OCI-LY3 (cell line): ENCODE data around the gene NUTF2.
"Not testable (repeated sequence)": the region's sequence is repeated elsewhere in the genome, so short reads cannot be mapped to it uniquely, and the experiment has no call there.

Experiments used
- H2AFZ ChIP-seq: fragments of 200-600, 300-600 bp; shearing (Covaris generic); 2 replicates; pipeline ENCODE4 v1.6.0; 2014; ENCODE audit warnings: antibody characterized with exemption, low read depth, low read length
- H3K27ac ChIP-seq: fragments of 200-600, 300-600 bp; sonication (generic); 2 replicates; pipeline ENCODE4 v1.5.1; 2014; ENCODE audit warnings: mild to moderate bottlenecking, low read length, moderate library complexity, mixed read lengths
- H3K27me3 ChIP-seq: fragments of 200-600, 300-600 bp; sonication (generic); 2 replicates; pipeline ENCODE4 v1.6.1; 2014; ENCODE audit warnings: low read depth, low read length, mixed read lengths
- H3K36me3 ChIP-seq: fragments of 200-600, 300-600 bp; sonication (generic); replicated peaks from 2 replicates; pipeline ENCODE3; 2014; ENCODE audit warnings: low read depth, low read length, mixed read lengths
- H3K4me1 ChIP-seq: fragments of 300-600, 200-600 bp; sonication (generic); 2 replicates; pipeline ENCODE4 v1.6.1; 2014; ENCODE audit warnings: low read length, mixed read lengths
- H3K4me2 ChIP-seq: fragments of 200-600, 300-600 bp; sonication (generic); 2 replicates; pipeline ENCODE4 v1.6.1; 2014; ENCODE audit warnings: low read length, mixed read lengths
- H3K4me3 ChIP-seq: fragments of 300-600, 200-600 bp; sonication (generic); 2 replicates; pipeline ENCODE4 v1.5.1; 2014; ENCODE audit warnings: antibody characterized with exemption, mild to moderate bottlenecking, low read length, moderate library complexity
- H3K79me2 ChIP-seq: fragments of 300-600, 200-600 bp; shearing (Covaris generic); 2 replicates; pipeline ENCODE4 v1.6.1; 2014; ENCODE audit warnings: mild to moderate bottlenecking, low read length, mixed read lengths
- H3K9ac ChIP-seq: fragments of 300-600, 200-600 bp; shearing (Covaris generic); 2 replicates; pipeline ENCODE4 v1.6.0; 2014; ENCODE audit warnings: mild to moderate bottlenecking, low read length, moderate library complexity
- H3K9me3 ChIP-seq: fragments of 200-600, 300-600 bp; shearing (Covaris generic); 2 replicates; pipeline ENCODE4 v1.6.1; 2014; ENCODE audit warnings: low read length, mixed read lengths; ENCODE audit not compliant: insufficient read depth
- H4K20me1 ChIP-seq: fragments of 200-600, 300-600 bp; sonication (generic); 2 replicates; pipeline ENCODE4 v1.6.1; 2016; ENCODE audit warnings: low read length, mixed read lengths; ENCODE audit not compliant: insufficient read depth
- EZH2phosphoT487 ChIP-seq: fragments of 200-600 bp; shearing (Covaris generic); IDR thresholded peaks from 2 replicates; pipeline ENCODE4 v1.6.1; 2018; ENCODE audit warnings: antibody characterized with exemption, mixed run types, low read depth
- TF ChIP-seq, protein P1 (sequence below): fragments of 200-600, 300-600 bp; sonication (generic); IDR thresholded peaks from 2 replicates; pipeline ENCODE4 v1.5.1; 2014; ENCODE audit warnings: antibody characterized with exemption, low read length, low read depth

The NUTF2 gene

GRCh38 chr16:67909056-67909742 lies 62.5 kb downstream of the NUTF2 start:
- Histone ChIP-seq H3K27ac (no peak overlapping the region), H3K27me3 (no peaks in the 10 kb centered on the region), H3K9ac (no peak overlapping the region), H3K4me2 (no peak overlapping the region), H3K4me1 (peaks cover 7% of the 10 kb centered on the region), H2AFZ (no peak overlapping the region), H3K36me3 (peaks cover 5% of the 10 kb centered on the region), H4K20me1 (no peaks in the 10 kb centered on the region), H3K9me3 (no peaks in the 10 kb centered on the region), H3K79me2 (no peaks in the 10 kb centered on the region), H3K4me3 (no peak overlapping the region)
- no peak for TF ChIP-seq EZH2phosphoT487
- TF ChIP-seq, protein P1, sequence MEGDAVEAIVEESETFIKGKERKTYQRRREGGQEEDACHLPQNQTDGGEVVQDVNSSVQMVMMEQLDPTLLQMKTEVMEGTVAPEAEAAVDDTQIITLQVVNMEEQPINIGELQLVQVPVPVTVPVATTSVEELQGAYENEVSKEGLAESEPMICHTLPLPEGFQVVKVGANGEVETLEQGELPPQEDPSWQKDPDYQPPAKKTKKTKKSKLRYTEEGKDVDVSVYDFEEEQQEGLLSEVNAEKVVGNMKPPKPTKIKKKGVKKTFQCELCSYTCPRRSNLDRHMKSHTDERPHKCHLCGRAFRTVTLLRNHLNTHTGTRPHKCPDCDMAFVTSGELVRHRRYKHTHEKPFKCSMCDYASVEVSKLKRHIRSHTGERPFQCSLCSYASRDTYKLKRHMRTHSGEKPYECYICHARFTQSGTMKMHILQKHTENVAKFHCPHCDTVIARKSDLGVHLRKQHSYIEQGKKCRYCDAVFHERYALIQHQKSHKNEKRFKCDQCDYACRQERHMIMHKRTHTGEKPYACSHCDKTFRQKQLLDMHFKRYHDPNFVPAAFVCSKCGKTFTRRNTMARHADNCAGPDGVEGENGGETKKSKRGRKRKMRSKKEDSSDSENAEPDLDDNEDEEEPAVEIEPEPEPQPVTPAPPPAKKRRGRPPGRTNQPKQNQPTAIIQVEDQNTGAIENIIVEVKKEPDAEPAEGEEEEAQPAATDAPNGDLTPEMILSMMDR = no peak

DNA sequence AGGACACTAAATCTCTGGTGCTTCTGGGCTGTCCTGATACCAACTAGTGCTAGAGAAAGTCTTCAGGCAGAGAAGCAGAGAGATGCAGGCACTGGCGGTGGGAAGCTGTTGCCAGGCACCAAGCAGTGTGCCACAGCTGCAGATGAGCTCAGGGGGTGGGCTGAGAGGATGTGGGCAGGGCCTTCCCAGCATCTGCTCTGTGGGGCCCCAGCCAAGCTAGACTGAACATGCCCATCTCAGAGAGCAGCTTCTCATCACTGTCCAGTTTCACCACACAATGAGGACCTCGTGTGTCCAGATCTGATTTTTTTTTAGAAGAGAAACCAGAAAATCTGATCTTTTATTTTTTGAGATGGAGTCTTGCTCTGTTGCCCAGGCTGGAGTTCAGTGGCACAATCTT lies 63.4 kb downstream of the NUTF2 start:
- H3K79me2 ChIP-seq = no peaks in the 10 kb centered on the region
- no peak overlapping the region for H3K4me3 ChIP-seq
- H3K4me2 ChIP-seq = no peak overlapping the region
- no peak overlapping the region for H3K27ac ChIP-seq
- TF ChIP-seq, protein P1 = no peak
- no peak for TF ChIP-seq EZH2phosphoT487
- peaks cover 5% of the 10 kb centered on the region for H3K36me3 ChIP-seq
- no peaks in the 10 kb centered on the region for H3K9me3 ChIP-seq
- peaks cover 7% of the 10 kb centered on the region for H3K4me1 ChIP-seq
- no peak overlapping the region for H2AFZ ChIP-seq
- H4K20me1 ChIP-seq = no peaks in the 10 kb centered on the region
- no peaks in the 10 kb centered on the region for H3K27me3 ChIP-seq
- H3K9ac ChIP-seq = no peak overlapping the region

DNA sequence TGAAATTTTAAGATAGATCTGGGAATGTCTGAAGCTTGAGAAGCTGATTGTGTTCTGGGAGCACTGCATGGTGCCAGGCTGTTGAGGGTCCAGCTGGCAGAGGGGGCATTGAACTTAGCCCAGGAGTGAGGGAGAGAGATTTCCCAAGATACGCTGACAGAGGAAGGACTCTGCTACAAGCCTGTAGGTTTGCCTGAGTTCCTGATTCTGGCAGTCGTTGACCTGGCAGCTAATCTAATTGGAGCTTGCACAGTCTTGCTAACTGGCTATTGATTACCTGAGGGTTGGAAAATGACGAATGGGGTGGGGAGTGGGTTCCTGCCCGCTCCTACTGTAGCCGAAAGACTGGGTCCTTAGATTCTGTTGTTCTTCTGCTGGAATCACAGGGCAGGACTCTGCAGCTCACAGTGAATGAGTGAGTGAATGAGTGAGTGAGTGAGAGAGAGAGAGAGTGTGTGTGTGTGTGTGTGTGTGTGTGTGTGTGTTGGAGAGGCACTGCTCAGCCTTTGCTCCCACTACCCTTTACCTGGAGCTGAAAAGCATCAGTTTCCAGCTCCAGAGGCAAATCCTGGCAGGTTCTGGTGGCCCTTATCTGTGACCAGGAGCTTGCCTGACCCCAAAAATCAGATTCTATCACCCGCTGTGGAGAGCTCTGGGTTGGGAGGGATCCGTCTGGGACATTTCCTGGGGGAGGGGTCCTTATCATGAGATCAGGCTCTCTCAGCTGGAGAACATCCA lies 68.2 kb downstream of the NUTF2 start:
- Histone ChIP-seq H3K36me3 (no peaks in the 10 kb centered on the region), H3K4me3 (no peak overlapping the region), H3K79me2 (no peaks in the 10 kb centered on the region), H3K4me2 (no peak overlapping the region), H3K9ac (no peak overlapping the region), H3K4me1 (peaks cover 5% of the 10 kb centered on the region), H4K20me1 (no peaks in the 10 kb centered on the region), H3K27me3 (no peaks in the 10 kb centered on the region), H3K27ac (no peak overlapping the region), H3K9me3 (no peaks in the 10 kb centered on the region), H2AFZ (no peak overlapping the region)
- no peak for TF ChIP-seq EZH2phosphoT487
- TF ChIP-seq, protein P1 = no peak

GRCh38 chr16:67915496-67915769 lies 68.7 kb downstream of the NUTF2 start:
- H4K20me1 ChIP-seq = not testable (repeated sequence)

More at GRCh38 chr16:67915496-67915769, 68.7 kb downstream of the NUTF2 start:
- not testable (repeated sequence) for H3K4me2 ChIP-seq, H3K4me3 ChIP-seq, H3K27ac ChIP-seq, H2AFZ ChIP-seq, H3K36me3 ChIP-seq, H3K79me2 ChIP-seq, H3K27me3 ChIP-seq, H3K9me3 ChIP-seq, H3K9ac ChIP-seq, H3K4me1 ChIP-seq
